Measurements from ENCODE around the gene JPT1. TPM values are rescaled to one million over a fixed set of nuclear protein-coding genes. Genes with fewer than 3 reads are reported as not detected.
"Not testable (repeated sequence)": the region's sequence is repeated elsewhere in the genome, so short reads cannot be mapped to it uniquely, and the experiment has no call there.

The JPT1 gene
- total RNA-seq, 1 donor from 2014 or later: 271 TPM

DNA sequence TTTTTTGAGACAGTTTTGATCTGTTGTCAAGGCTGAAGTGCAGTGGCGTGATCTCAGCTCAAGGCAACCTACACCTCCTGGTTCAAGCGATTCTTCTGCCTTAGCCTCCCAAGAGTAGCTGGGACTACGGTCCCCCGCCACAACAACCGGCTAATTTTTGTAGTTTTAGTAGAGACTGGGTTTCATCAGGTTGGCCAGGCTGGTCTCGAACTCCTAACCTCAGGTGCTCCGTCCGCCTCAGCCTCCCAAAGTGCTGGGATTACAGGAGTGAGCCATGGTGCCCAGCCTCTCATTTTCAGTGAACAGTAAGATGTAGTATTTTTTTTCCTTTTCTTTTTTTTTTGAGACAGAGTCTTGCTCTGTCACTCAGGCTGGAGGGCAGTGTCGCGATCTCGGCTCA is 20.7 kb upstream of the JPT1 start:
- Mint-ChIP-seq H3K9me3 (no peaks in the 10 kb centered on the region), H3K27me3 (no peaks in the 10 kb centered on the region), H3K27ac (no peak overlapping the region), H3K4me3 (no peak overlapping the region), H3K4me1 (peaks cover 25% of the 10 kb centered on the region), H3K36me3 (ENCODE audit: low read depth) (peaks cover 64% of the 10 kb centered on the region)
- intact Hi-C loops (cut with micrococcal nuclease): no loop called here
- DNase-seq: no peak

GRCh38 chr17:75173526-75173925 is 19.2 kb upstream of the JPT1 start:
- Mint-ChIP-seq H3K27ac (peak overlapping the region; percentile 12), H3K36me3 (ENCODE audit: low read depth) (peaks cover 53% of the 10 kb centered on the region), H3K27me3 (no peaks in the 10 kb centered on the region), H3K4me3 (no peak overlapping the region), H3K9me3 (no peaks in the 10 kb centered on the region), H3K4me1 (peaks cover 17% of the 10 kb centered on the region)
- intact Hi-C loops (cut with micrococcal nuclease): no loop called here
- no peak for DNase-seq

DNA sequence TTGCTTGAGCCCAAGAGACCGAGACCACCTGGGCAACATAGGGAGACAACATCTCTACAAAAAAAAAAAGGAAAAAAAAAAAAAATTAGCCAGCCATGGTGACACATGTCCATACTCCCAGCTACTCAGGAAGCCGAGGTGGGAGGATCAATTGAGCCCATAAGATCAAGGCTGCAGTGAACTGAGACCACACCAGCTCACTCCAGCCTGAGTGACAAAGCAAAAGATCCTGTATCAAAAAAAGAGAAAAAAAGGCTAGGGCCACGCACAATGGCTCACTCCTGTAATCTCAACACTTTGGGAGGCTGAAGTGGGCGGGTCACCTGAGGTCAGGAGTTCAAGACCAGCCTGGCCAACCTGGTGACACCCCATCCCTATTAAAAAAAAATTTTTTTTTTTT is 14.7 kb upstream of the JPT1 start:
- Mint-ChIP-seq H3K4me1 (peaks cover 12% of the 10 kb centered on the region), H3K27ac (no peak overlapping the region), H3K9me3 (no peaks in the 10 kb centered on the region), H3K36me3 (ENCODE audit: low read depth) (peaks cover 51% of the 10 kb centered on the region), H3K27me3 (no peaks in the 10 kb centered on the region), H3K4me3 (no peak overlapping the region)
- DNase-seq: no peak
- intact Hi-C loops (cut with micrococcal nuclease): no loop called here

DNA sequence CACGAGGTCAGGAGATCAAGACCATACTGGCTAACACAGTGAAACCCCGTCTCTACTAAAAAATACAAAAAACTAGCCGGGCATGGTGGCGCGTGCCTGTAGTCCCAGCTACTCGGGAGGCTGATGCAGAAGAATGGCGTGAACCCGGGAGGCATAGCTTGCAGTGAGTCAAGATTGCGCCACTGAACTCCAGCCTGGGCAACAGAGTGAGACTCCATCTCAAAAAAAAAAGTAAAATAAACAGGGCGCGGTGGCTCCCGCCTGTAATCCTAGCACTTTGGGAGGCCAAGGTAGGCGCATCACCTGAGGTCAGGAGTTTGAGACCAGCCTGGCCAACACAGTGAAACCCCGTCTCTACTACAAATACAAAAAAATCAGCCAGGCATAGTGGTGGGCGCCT is 10.3 kb upstream of the JPT1 start:
- H3K27ac Mint-ChIP-seq; H3K27me3 Mint-ChIP-seq; H3K9me3 Mint-ChIP-seq; H3K4me3 Mint-ChIP-seq; intact Hi-C loops (cut with micrococcal nuclease); H3K4me1 Mint-ChIP-seq; DNase-seq: not testable (repeated sequence)
- peaks cover 40% of the 10 kb centered on the region for H3K36me3 Mint-ChIP-seq (ENCODE audit: low read depth)

GRCh38 chr17:75163074-75163473 is 8.8 kb upstream of the JPT1 start:
- no peak for DNase-seq
- Mint-ChIP-seq H3K36me3 (ENCODE audit: low read depth) (peaks cover 40% of the 10 kb centered on the region), H3K4me3 (no peak overlapping the region), H3K27me3 (no peaks in the 10 kb centered on the region), H3K4me1 (peaks cover 2% of the 10 kb centered on the region), H3K9me3 (no peaks in the 10 kb centered on the region), H3K27ac (no peak overlapping the region)
- intact Hi-C loops (cut with micrococcal nuclease): no loop called here

DNA sequence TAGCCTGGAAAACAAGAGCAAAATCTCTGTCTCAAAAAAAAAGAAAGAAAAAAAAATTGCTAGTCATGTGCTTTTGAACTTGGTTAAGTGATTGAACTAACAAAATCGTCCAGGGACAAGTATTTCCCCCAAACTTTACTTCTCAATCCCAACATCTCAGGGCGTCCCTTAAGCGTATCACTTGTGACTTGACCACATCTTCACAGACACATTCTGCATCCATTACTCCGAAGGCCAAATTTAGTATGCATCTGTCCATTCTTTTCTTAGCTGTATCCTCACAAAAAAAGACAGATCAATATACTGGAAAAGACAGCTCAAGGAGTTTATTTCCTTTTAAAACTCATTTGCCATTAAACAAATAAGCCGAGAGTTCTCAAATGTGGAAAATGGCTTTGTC is 5.9 kb upstream of the JPT1 start:
- intact Hi-C loops (cut with micrococcal nuclease): no loop called here
- Mint-ChIP-seq H3K4me1 (peaks cover 6% of the 10 kb centered on the region), H3K4me3 (no peak overlapping the region), H3K36me3 (ENCODE audit: low read depth) (peaks cover 21% of the 10 kb centered on the region), H3K27me3 (no peaks in the 10 kb centered on the region), H3K9me3 (no peaks in the 10 kb centered on the region), H3K27ac (no peak overlapping the region)
- no peak for DNase-seq

GRCh38 chr17:75159196-75160031 is 5.1 kb upstream of the JPT1 start:
- intact Hi-C loops (cut with micrococcal nuclease): no loop called here
- Mint-ChIP-seq H3K4me1 (peaks cover 14% of the 10 kb centered on the region), H3K9me3 (no peaks in the 10 kb centered on the region), H3K27ac (peak overlapping the region; percentile 53), H3K27me3 (no peaks in the 10 kb centered on the region), H3K36me3 (ENCODE audit: low read depth) (peaks cover 23% of the 10 kb centered on the region), H3K4me3 (no peak overlapping the region)
- no peak for DNase-seq

GRCh38 chr17:75158480-75158879 is 4.2 kb upstream of the JPT1 start:
- H3K9me3 Mint-ChIP-seq; DNase-seq; H3K4me3 Mint-ChIP-seq; H3K27me3 Mint-ChIP-seq; intact Hi-C loops (cut with micrococcal nuclease); H3K27ac Mint-ChIP-seq: not testable (repeated sequence)
- peaks cover 12% of the 10 kb centered on the region for H3K4me1 Mint-ChIP-seq
- H3K36me3 Mint-ChIP-seq (ENCODE audit: low read depth): peaks cover 16% of the 10 kb centered on the region

DNA sequence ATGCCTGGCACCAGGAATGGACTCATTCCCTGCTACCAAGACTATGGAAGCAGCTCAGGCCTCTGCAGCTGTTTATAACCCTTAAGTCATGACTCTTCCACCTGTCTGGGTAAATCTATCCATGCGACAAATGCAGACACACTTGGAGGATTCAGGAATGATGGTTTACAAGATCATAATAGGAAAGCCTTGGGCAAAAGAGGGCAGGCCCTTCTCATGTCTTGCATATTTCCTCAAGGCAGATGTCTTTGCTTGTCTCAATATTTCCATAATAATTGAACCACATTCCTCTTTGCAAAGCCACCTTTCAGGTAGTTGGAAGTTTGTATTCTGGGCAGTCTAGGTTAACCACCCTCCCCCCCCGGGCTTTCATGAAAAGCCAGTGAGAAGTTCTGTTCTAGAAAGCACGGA is 884 bp upstream of the JPT1 start:
- H3K4me1 Mint-ChIP-seq: peaks cover 26% of the 10 kb centered on the region
- intact Hi-C loops (cut with micrococcal nuclease): loop anchor here (2.0 kb wide), 2 partner anchors 16 to 24 kb away; partner anchors contain the start of gene NT5C
- no peaks in the 10 kb centered on the region for H3K9me3 Mint-ChIP-seq
- H3K36me3 Mint-ChIP-seq (ENCODE audit: low read depth): peaks cover 15% of the 10 kb centered on the region
- peak overlapping the region; percentile 89 for H3K27ac Mint-ChIP-seq
- DNase-seq: no peak
- H3K4me3 Mint-ChIP-seq: peak overlapping the region; percentile 12
- H3K27me3 Mint-ChIP-seq: no peaks in the 10 kb centered on the region

GRCh38 chr17:75153780-75154194 is 525 bp downstream of the JPT1 start:
- H3K4me1 Mint-ChIP-seq: peaks cover 30% of the 10 kb centered on the region
- peaks cover 13% of the 10 kb centered on the region for H3K36me3 Mint-ChIP-seq (ENCODE audit: low read depth)
- H3K4me3 Mint-ChIP-seq: peak overlapping the region; percentile 98
- H3K27ac Mint-ChIP-seq: peak overlapping the region; percentile 96
- H3K9me3 Mint-ChIP-seq: no peaks in the 10 kb centered on the region
- intact Hi-C loops (cut with micrococcal nuclease): loop anchor here (1.0 to 5.0 kb wide), 5 partner anchors 17 to 629 kb away; partner anchors contain the start of genes NT5C and UNK
- H3K27me3 Mint-ChIP-seq: no peaks in the 10 kb centered on the region
- peak; percentile 81 for DNase-seq

DNA sequence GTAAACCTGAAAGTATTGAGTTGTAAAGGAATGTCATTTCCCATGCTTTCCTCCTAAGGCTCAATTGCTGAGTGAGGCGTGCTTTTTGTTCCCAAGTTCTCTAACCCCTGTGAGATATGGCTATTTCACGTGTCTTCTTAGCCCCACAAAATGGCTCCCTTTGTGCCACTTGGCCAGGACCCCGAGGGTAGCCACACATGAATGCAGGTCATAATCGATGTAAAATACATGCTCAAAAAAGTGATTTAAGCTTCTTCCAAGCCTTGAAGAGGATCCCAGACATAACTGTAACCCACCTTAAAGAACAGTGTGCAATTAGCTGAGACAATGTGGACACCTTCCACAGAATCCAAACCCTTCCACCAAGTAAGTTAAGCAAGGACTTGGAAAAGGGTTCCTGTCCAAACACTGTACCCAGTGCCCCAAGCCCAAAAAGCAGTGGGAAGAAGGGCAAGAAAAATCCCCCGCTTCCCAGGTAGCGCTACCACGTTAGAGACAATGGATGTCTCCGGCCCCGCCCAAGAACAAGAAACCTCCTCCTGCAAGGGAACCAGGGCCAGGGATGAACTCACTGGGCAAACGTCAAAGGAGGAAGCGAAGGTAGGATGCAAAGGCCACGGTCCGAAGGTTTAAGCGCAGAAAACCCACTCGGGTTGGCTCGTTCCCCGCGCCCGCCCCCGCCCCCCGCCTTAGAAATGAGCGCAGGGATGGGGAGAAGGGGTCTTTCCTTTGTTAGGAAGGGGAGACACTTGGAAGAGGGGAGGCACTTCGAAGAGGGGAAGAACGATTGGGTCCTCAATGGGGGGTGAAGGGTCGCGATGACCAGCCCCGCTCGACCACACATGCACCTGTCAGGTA is 1.2 kb downstream of the JPT1 start:
- H3K4me3 Mint-ChIP-seq: peak overlapping the region; percentile 98
- H3K27ac Mint-ChIP-seq: peak overlapping the region; percentile 96
- peaks cover 33% of the 10 kb centered on the region for H3K4me1 Mint-ChIP-seq
- no peaks in the 10 kb centered on the region for H3K9me3 Mint-ChIP-seq
- H3K36me3 Mint-ChIP-seq (ENCODE audit: low read depth): peaks cover 17% of the 10 kb centered on the region
- peak; percentile 81 for DNase-seq
- no peaks in the 10 kb centered on the region for H3K27me3 Mint-ChIP-seq
- intact Hi-C loops (cut with micrococcal nuclease): loop anchor here (5.0 kb wide), 2 partner anchors 41 to 629 kb away; partner anchors contain the start of gene UNK

GRCh38 chr17:75152523-75152921 is 1.8 kb downstream of the JPT1 start:
- Mint-ChIP-seq H3K36me3 (ENCODE audit: low read depth) (peaks cover 23% of the 10 kb centered on the region), H3K27ac (peak overlapping the region; percentile 96), H3K9me3 (no peaks in the 10 kb centered on the region), H3K27me3 (no peaks in the 10 kb centered on the region), H3K4me3 (peak overlapping the region; percentile 98), H3K4me1 (peaks cover 35% of the 10 kb centered on the region)
- intact Hi-C loops (cut with micrococcal nuclease): loop anchor here (5.0 kb wide), 2 partner anchors 40 to 630 kb away; partner anchors contain the start of gene UNK
- DNase-seq: no peak

- Mint-ChIP-seq H3K9me3 (no peaks in the 10 kb centered on the region), H3K4me1 (peaks cover 37% of the 10 kb centered on the region), H3K27ac (no peak overlapping the region), H3K4me3 (peak overlapping the region; percentile 98), H3K36me3 (ENCODE audit: low read depth) (peaks cover 29% of the 10 kb centered on the region), H3K27me3 (no peaks in the 10 kb centered on the region)
- DNase-seq: no peak
- intact Hi-C loops (cut with micrococcal nuclease): loop anchor here (5.0 kb wide), 2 partner anchors 40 to 630 kb away; partner anchors contain the start of gene UNK
These were observed 2.4 kb downstream of the JPT1 start for GRCh38 chr17:75151930-75152329.

All from activated CD4-positive, alpha-beta T cell treated with anti-CD3 and anti-CD28 coated beads, Interleukin-2, amount 10 ng/mL, durations not matched to agents 24 days and 14 days (primary cell).